Panc1 (cell line): ENCODE data around the gene USP8. TPM values are rescaled to one million over a fixed set of nuclear protein-coding genes. Genes with fewer than 3 reads are reported as not detected.

Experiments used
- ATAC-seq: fragments of 200-7000 bp; cut with Tn5 transposase; 2 replicates; pipeline ENCODE4 v1.9.1; 2020; ENCODE audit warnings: mild to moderate bottlenecking, moderate library complexity
- BruUV-seq: library from RNA; stranded (reverse); fragments of 400-500 nt; replicated peaks from 2 replicates; lab custom pipeline; 2021; lab: Mats Ljungman, UMichigan
- CTCF ChIA-PET: fragments of 300-600 bp; sonication (Branson Sonifier 250); formaldehyde crosslinking; loops from one replicate; lab custom pipeline; 2022; ENCODE audit warnings: antibody characterized with exemption; lab: Charles Lee
- POLR2A ChIA-PET: fragments of 300-600 bp; sonication (Branson Sonifier 250); formaldehyde crosslinking; loops from one replicate; lab custom pipeline; 2022; ENCODE audit warnings: antibody characterized with exemption; lab: Charles Lee
- DNase-seq: peaks from one replicate; pipeline ENCODE4 v3.0.0-alpha.2; 2010; ENCODE audit warnings: low read depth, low spot score
- H3K27ac ChIP-seq: 2 replicates; pipeline ENCODE4 v1.5.1; 2011; ENCODE audit warnings: mild to moderate bottlenecking, low read length, inconsistent platforms
- H3K27me3 ChIP-seq: fragments of 200-500 bp; sonication (Bioruptor generic); 2 replicates; pipeline ENCODE4 v1.6.0; 2014; ENCODE audit warnings: low read length, inconsistent platforms; ENCODE audit not compliant: control insufficient read depth, insufficient read depth
- H3K36me3 ChIP-seq: fragments of 200-500 bp; sonication (Bioruptor generic); 2 replicates; pipeline ENCODE4 v1.5.1; 2014; ENCODE audit warnings: inconsistent platforms, mild to moderate bottlenecking, low read length, moderate library complexity; ENCODE audit not compliant: control insufficient read depth, insufficient read depth
- H3K4me1 ChIP-seq: 2 replicates; pipeline ENCODE4 v1.5.1; 2011; ENCODE audit warnings: inconsistent platforms, mild to moderate bottlenecking, low read length, moderate library complexity; ENCODE audit not compliant: control insufficient read depth, insufficient read depth
- H3K4me3 ChIP-seq, 2 experiments: 2 replicates each; pipeline ENCODE4 v1.5.1; 2011 to 2012; ENCODE audit warnings: low read depth in 2 of 2, low read length in 2 of 2, mild to moderate bottlenecking in 2 of 2, inconsistent platforms in 1 of 2, moderate library complexity in 1 of 2
- H3K9me3 ChIP-seq: fragments of 200-500 bp; sonication (Bioruptor generic); 2 replicates; pipeline ENCODE4 v1.5.1; 2014; ENCODE audit warnings: low read depth, mild to moderate bottlenecking, inconsistent platforms, low read length, moderate library complexity; ENCODE audit not compliant: control insufficient read depth, insufficient read depth
- CTCF ChIP-seq: fragments of 450-650 bp; IDR thresholded peaks from 2 replicates; pipeline ENCODE4 v1.5.1; 2017; ENCODE audit warnings: mild to moderate bottlenecking
- POLR2AphosphoS5 ChIP-seq: IDR thresholded peaks from 2 replicates; pipeline ENCODE4 v1.6.1; 2012; ENCODE audit warnings: mild to moderate bottlenecking, low read depth, low read length, moderate library complexity
- REST ChIP-seq, 2 experiments: IDR thresholded peaks; 2 replicates each; pipeline ENCODE4 v1.6.1; 2011 to 2012; ENCODE audit warnings: low read depth in 2 of 2, control low read depth in 1 of 2, low read length in 1 of 2, mild to moderate bottlenecking in 1 of 2, moderate library complexity in 1 of 2; ENCODE audit not compliant: insufficient read depth in 1 of 2
- SIN3A ChIP-seq: IDR thresholded peaks from 2 replicates; pipeline ENCODE4 v1.6.1; 2012; ENCODE audit warnings: low read depth, mild to moderate bottlenecking, low read length, moderate library complexity, borderline replicate concordance; ENCODE audit not compliant: insufficient read depth
- TCF7L2 ChIP-seq: IDR thresholded peaks from 2 replicates; pipeline ENCODE4 v1.6.1; 2011; ENCODE audit warnings: mild to moderate bottlenecking, low read depth, low read length, inconsistent platforms
- in situ Hi-C: cut with HindIII; loops from 2 replicates; pipeline ENCODE4 v1.10.0; 2016; ENCODE audit warnings: low sequenced_read_pairs, low pct_unique_long_range_greater_than_20kb
- intact Hi-C: fragments of 100-400 bp; cut with micrococcal nuclease; formaldehyde crosslinking; loops from one replicate; pipeline ENCODE4 v1.10.0; 2022; ENCODE audit not compliant: unreplicated experiment
- total RNA-seq: library from RNA; stranded (reverse); gene quantifications from one replicate; pipeline ENCODE4 v1.2.1, GENCODE V29; 2021; ENCODE audit not compliant: unreplicated experiment

Gene USP8
- total RNA-seq, 1 experiment from 2014 or later, result 57.3 TPM

GRCh38 chr15:50432230-50432629, 8.0 kb downstream of the USP8 start:
- Histone ChIP-seq H3K4me3 (no peak overlapping the region), H3K9me3 (no peaks in the 10 kb centered on the region), H3K36me3 (no peaks in the 10 kb centered on the region), H3K27ac (no peak overlapping the region), H3K4me1 (no peaks in the 10 kb centered on the region), H3K27me3 (no peaks in the 10 kb centered on the region)
- in situ Hi-C loops (no loop called here), intact Hi-C loops (no loop called here)
- TF ChIP-seq REST (IDR thresholded peaks at IDR 0.05; ENCODE audit: insufficient read depth in 1 of 2, low read depth in 2 of 2, low read length in 1 of 2) (no peak), POLR2AphosphoS5 (no peak), SIN3A (no peak), TCF7L2 (no peak), CTCF (no peak)
- BruUV-seq, result no TSS peak
- DNase-seq (no peak), ATAC-seq (no peak)
- ChIA-PET POLR2A (no interaction called here), CTCF (no interaction called here)

- in situ Hi-C loops, result no loop called here
- Histone ChIP-seq H3K4me1 (no peaks in the 10 kb centered on the region), H3K4me3 (no peak overlapping the region), H3K9me3 (no peaks in the 10 kb centered on the region), H3K27me3 (no peaks in the 10 kb centered on the region), H3K27ac (no peak overlapping the region), H3K36me3 (no peaks in the 10 kb centered on the region; the same call in 1 of the 2 replicates)
- intact Hi-C loops, result no loop called here
- ATAC-seq (no peak), DNase-seq (no peak)
- POLR2A ChIA-PET, result no interaction called here
- BruUV-seq, result no TSS peak
- TF ChIP-seq SIN3A, result no peak
- TF ChIP-seq REST (IDR thresholded peaks at IDR 0.05; ENCODE audit: insufficient read depth in 1 of 2, low read depth in 2 of 2, low read length in 1 of 2), result no peak
- TF ChIP-seq TCF7L2, result no peak
- TF ChIP-seq POLR2AphosphoS5, result no peak
- TF ChIP-seq CTCF, result no peak
- CTCF ChIA-PET, result no interaction called here
These were observed 11.6 kb downstream of the USP8 start for GRCh38 chr15:50435772-50436171.
